GM19438 (cell line): Measurements from ENCODE around the gene SF3B6.
A peak's percentile ranks its signal among the peaks of the same experiment; 100 is the strongest.
"Not testable (repeated sequence)": the region's sequence is repeated elsewhere in the genome, so short reads cannot be mapped to it uniquely, and the experiment has no call there.

Source experiments
- ATAC-seq: cut with Tn5 transposase; IDR thresholded peaks from one replicate; pipeline ENCODE4 v1.9.1; 2021; ENCODE audit warnings: low read depth; ENCODE audit not compliant: unreplicated experiment

The SF3B6 gene

GRCh38 chr2:24095171-24095677 is 19.1 kb upstream of the SF3B6 start:
- not testable (repeated sequence) for ATAC-seq

DNA sequence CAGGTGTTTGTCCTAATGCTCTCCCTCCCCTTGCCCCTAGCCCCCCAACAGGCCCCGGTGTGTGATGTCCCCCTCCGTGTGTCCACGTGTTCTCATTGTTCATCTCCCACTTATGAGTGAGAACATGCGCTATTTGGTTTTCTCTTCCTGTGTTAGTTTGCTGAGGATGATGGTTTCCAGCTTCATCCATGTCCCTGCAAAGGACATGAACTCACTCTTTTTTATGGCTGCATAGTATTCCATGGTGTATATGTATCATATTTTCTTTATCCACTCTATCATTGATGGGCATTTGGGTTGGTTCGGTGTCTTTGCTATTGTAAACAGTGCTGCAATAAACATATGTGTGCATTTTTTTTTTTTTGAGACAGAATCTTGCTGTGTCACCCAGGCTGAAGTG is 17.1 kb upstream of the SF3B6 start:
- ATAC-seq: not testable (repeated sequence)

DNA sequence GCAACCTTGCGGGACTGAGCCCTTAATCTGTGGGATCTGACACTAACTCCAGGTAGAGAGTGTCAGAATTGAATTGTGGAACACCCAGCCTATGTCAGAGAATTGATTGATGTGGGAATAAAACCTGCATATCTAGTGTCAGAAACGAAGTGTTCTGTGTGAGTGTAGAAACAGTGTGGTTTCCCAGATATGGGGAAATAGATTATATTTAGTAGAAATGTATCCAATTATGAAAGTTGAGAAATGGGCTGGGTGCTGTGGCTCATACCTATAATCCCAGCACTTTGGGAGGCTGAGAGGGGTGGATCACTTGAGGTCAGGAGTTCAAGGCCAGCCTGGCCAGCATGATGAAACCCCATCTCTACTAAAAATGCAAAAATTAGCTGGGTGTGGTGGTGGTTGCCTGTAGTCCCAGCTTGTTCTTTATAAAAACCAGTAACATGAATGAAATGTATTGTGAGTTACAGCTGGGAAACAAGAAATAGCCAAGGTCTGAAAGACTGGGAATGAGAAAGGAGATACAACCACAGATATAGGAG is 12.8 kb upstream of the SF3B6 start:
- no peak for ATAC-seq

GRCh38 chr2:24087032-24087431 is 10.9 kb upstream of the SF3B6 start:
- ATAC-seq: no peak

DNA sequence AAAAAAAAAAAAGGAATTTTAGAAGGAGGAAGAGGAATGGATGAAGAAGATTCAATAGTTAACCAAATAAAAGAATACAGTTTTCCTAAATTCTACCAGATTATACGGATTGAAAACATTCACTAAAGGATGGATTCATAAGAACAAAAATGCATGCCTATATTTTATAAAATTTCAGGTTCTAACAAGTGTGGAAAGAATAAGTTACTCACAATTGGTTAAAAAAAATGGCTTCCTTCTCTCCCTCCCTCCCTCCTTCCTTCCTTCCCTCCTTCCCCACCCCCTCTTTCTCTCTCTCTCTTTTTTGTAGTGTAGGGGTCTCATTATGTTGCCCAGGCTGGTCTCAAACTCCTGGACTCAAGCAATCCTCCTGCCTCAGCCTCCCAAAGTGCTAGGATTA is 10.1 kb upstream of the SF3B6 start:
- no peak for ATAC-seq

- ATAC-seq: no peak
Observed at GRCh38 chr2:24085200-24085489, 9.0 kb upstream of the SF3B6 start.

DNA sequence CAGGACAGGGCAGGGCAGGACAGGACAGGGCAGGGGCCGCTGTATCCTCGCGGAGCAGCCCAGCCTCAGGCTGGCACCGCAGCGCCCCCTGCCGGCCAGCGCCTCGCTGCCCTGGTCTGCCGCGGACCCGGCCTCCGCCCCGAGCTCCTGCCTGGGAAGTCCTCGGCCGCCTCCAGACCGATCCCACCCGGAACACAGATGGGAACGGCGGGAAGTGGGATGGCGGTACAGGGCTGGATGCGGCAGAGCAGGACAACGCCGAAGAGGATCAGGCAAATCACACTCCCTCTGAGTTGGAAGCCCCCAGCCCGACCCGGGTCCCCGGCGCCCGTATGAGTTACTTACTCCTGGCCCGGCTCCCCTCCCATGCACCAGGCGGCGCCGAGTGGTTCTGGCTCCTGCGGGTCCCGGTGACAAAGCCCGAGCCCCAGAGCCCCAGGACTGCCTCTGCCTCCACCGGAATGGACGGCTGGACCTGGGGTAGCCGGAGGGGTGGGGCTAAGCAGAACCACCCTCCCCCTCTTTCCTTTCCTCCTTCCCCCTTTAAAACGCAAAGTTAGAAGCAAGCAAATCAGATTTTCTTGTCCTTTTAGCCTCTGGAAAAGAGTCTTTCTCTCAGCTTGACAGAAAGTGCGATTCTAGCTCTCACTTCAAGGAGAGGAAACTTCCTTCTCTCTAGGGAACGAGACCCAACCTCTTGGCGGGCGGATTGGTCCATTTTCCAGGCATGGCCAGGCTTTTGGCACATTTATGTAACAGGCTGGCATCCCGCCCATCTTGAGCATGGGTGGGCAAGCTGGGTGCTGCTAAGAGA is 8.5 kb upstream of the SF3B6 start, which contains the start of gene TP53I3:
TP53I3 (minus strand) TSS at position 449 of the 814 bp plus-strand sequence. CDS start 508 bp downstream, outside the sequence.
- ATAC-seq: peak; percentile 74

GRCh38 chr2:24083567-24084385 is 7.7 kb upstream of the SF3B6 start:
- peak; percentile 81 for ATAC-seq

GRCh38 chr2:24082787-24083566 is 6.9 kb upstream of the SF3B6 start:
- no peak for ATAC-seq

DNA sequence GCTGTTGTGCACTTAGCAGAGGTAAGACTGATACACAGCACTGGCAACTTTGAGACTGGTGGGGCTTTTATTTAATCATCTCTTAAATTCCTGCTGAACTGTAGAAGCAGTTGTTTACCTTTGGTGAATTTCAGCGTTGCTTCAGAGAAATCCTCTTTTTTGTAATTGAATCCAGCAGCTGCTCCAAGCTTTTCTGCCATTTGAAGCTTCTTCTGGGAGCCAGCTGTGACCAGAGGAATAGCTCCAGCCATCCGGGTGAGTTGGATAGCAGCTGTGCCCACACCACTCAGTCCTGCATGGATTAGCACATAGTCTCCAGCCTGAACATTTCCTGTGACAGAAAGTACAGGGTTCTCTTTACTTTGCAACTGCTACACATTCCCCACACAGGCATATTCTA is 4.6 kb upstream of the SF3B6 start:
- no peak for ATAC-seq

- ATAC-seq: no peak
Observed at GRCh38 chr2:24077879-24078278, 1.8 kb upstream of the SF3B6 start.

- ATAC-seq: no peak
Observed at GRCh38 chr2:24077535-24077877, 1.4 kb upstream of the SF3B6 start.

GRCh38 chr2:24076849-24077534 is 866 bp upstream of the SF3B6 start:
- ATAC-seq: peak; percentile 17

- no peak for ATAC-seq
Observed at GRCh38 chr2:24075259-24075658, 867 bp downstream of the SF3B6 start.

DNA sequence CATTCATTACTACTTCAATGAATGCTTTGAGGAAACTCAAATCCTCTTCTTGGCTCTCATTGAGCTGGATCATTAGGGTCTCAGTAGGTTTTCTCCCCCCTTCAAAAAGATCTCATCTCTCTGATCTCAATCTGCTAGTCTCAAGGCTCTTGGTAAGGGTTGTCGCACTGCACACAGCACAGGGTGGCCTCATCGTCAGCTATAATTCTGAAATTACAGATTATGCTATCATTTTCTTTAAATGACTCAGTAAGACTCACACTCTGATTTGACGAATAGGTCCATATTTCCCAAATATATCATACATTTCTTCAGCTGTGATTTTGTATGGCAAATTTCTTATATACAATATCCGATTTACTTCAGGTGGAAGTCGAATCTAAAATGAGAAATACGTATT is 2.3 kb downstream of the SF3B6 start:
- ATAC-seq: no peak

GRCh38 chr2:24072259-24072658 is 3.9 kb downstream of the SF3B6 start:
- no peak for ATAC-seq

GRCh38 chr2:24065341-24065740 is 10.8 kb downstream of the SF3B6 start:
- ATAC-seq: no peak

- no peak for ATAC-seq
Observed at GRCh38 chr2:24058564-24059271, 17.4 kb downstream of the SF3B6 start.

DNA sequence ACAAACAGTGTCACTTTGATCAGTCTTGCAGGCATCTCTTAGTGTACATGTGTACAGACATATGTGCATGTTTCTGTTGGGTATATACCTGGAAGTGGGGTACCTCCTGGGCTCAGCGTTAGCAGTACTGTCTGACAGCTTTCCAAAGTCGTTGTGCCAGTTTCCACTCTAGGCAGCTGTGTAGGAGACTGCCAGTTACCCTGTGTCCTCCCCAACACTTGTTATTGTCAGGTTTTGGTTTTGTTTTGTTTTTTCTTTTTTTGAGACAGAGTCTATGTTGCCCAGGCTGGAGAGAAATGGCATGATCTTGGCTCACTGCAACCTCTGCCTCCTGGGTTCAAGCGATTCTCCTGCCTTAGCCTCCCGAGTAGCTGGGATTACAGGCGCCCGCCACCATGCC is 20.4 kb downstream of the SF3B6 start:
- ATAC-seq: no peak
